Activated CD8-positive, alpha-beta T cell treated with anti-CD3 and anti-CD28 coated beads, Interleukin-2, amount 10 ng/mL, durations not matched to agents 7 days and 5 days (primary cell): ENCODE data around the gene NUP210. TPM values are rescaled to one million over a fixed set of nuclear protein-coding genes. Genes with fewer than 3 reads are reported as not detected.

Experiments
- total RNA-seq, 2 experiments: library from RNA; stranded (reverse); gene quantifications; one replicate each; pipeline ENCODE4 v1.2.3, GENCODE V29; 2021

Gene NUP210
- total RNA-seq, 2 experiments from 2014 or later, result 202 to 206 TPM

Other genes starting within 250 kb of the NUP210 start
- under 1 TPM; 0.87 to 0.99 TPM for gene HDAC11, start 60.0 kb upstream of the NUP210 start, total RNA-seq
- 1 to 10 TPM; 1.8 to 2.6 TPM for gene FBLN2, start 128.8 kb upstream of the NUP210 start, total RNA-seq